GM23338 (cell line): ENCODE results near the gene DHRS2. TPM values are rescaled to one million over a fixed set of nuclear protein-coding genes. Genes with fewer than 3 reads are reported as not detected.

Experiments used
- ATAC-seq: fragments of 200-7000 bp; cut with Tn5 transposase; 3 replicates; pipeline ENCODE4 v1.9.1; 2020
- DNase-seq: peaks from one replicate; pipeline ENCODE4 v3.0.0-alpha.2; 2015; ENCODE audit warnings: low spot score
- H2AFZ ChIP-seq: fragments of 200-600 bp; sonication (generic); 2 replicates; pipeline ENCODE4 v1.8.0; 2016; ENCODE audit warnings: antibody characterized with exemption, mild to moderate bottlenecking, moderate library complexity
- H3F3A ChIP-seq: fragments of 200-600 bp; sonication (generic); replicated peaks from 2 replicates; pipeline ENCODE4 v1.8.0; 2017; ENCODE audit warnings: antibody characterized with exemption, mixed run types, low read depth
- H3K27ac ChIP-seq: fragments of 200-600 bp; sonication (generic); 2 replicates; pipeline ENCODE4 v1.6.1; 2016; ENCODE audit warnings: low read depth
- H3K27me3 ChIP-seq: fragments of 200-600 bp; sonication (generic); 2 replicates; pipeline ENCODE4 v1.8.0; 2016; ENCODE audit warnings: mild to moderate bottlenecking, mixed run types, moderate library complexity; ENCODE audit not compliant: insufficient read depth
- H3K36me3 ChIP-seq: fragments of 200-600 bp; sonication (generic); 2 replicates; pipeline ENCODE4 v1.8.0; 2016; ENCODE audit warnings: mild to moderate bottlenecking; ENCODE audit not compliant: insufficient read depth
- H3K4me1 ChIP-seq: fragments of 200-600 bp; sonication (generic); 2 replicates; pipeline ENCODE4 v1.8.0; 2016; ENCODE audit warnings: mild to moderate bottlenecking, moderate library complexity; ENCODE audit not compliant: insufficient read depth
- H3K4me2 ChIP-seq: fragments of 200-600 bp; sonication (generic); 2 replicates; pipeline ENCODE4 v1.7.1; 2017; ENCODE audit warnings: mixed run types
- H3K4me3 ChIP-seq: fragments of 200-600 bp; sonication (generic); 2 replicates; pipeline ENCODE4 v1.6.1; 2016; ENCODE audit warnings: mixed run types
- H3K79me2 ChIP-seq: fragments of 200-600 bp; sonication (generic); replicated peaks from 2 replicates; pipeline ENCODE4 v1.8.0; 2017; ENCODE audit warnings: mild to moderate bottlenecking; ENCODE audit not compliant: insufficient read depth
- H3K9me2 ChIP-seq: fragments of 200-600 bp; sonication (generic); 2 replicates; pipeline ENCODE4 v1.8.0; 2017; ENCODE audit not compliant: insufficient read depth
- H4K20me1 ChIP-seq: fragments of 200-600 bp; sonication (generic); replicated peaks from 2 replicates; pipeline ENCODE4 v1.8.0; 2017; ENCODE audit warnings: mild to moderate bottlenecking; ENCODE audit not compliant: insufficient read depth
- H3K27ac Mint-ChIP-seq: 2 replicates; pipeline ENCODE4 v1.8.0; 2020; ENCODE audit warnings: inconsistent platforms, mild to moderate bottlenecking, moderate library complexity, mixed read lengths
- H3K27me3 Mint-ChIP-seq: 3 replicates; pipeline ENCODE4 v1.8.0; 2022; ENCODE audit warnings: low read depth, mild to moderate bottlenecking, moderate library complexity, mixed read lengths, inconsistent platforms; ENCODE audit not compliant: insufficient read depth, poor library complexity
- H3K36me3 Mint-ChIP-seq: 3 replicates; pipeline ENCODE4 v1.8.0; 2021; ENCODE audit warnings: low read depth, mild to moderate bottlenecking, inconsistent platforms, moderate library complexity, mixed read lengths
- H3K4me1 Mint-ChIP-seq: 3 replicates; pipeline ENCODE4 v1.8.0; 2020; ENCODE audit warnings: mild to moderate bottlenecking, inconsistent platforms, mixed read lengths
- H3K4me3 Mint-ChIP-seq: 3 replicates; pipeline ENCODE4 v1.8.0; 2021; ENCODE audit warnings: moderate library complexity, mild to moderate bottlenecking, inconsistent platforms, mixed read lengths
- H3K9me3 Mint-ChIP-seq: 3 replicates; pipeline ENCODE4 v1.8.0; 2020; ENCODE audit warnings: moderate library complexity, mild to moderate bottlenecking, inconsistent platforms, mixed read lengths
- EZH2 ChIP-seq: fragments of 200-600 bp; sonication (generic); IDR thresholded peaks from one replicate; pipeline ENCODE4 v1.8.0; 2017; ENCODE audit warnings: antibody characterized with exemption, mild to moderate bottlenecking, low read depth; ENCODE audit not compliant: unreplicated experiment
- JUNB ChIP-seq: IDR thresholded peaks from one replicate; pipeline ENCODE4 v1.6.1; 2016; ENCODE audit warnings: antibody characterized with exemption; ENCODE audit not compliant: unreplicated experiment
- NANOG ChIP-seq: IDR thresholded peaks from 2 replicates; pipeline ENCODE4 v1.6.1; 2016; ENCODE audit warnings: antibody characterized with exemption, borderline replicate concordance
- STAT1 ChIP-seq: IDR thresholded peaks from one replicate; pipeline ENCODE4 v1.6.1; 2016; ENCODE audit warnings: antibody characterized with exemption; ENCODE audit not compliant: unreplicated experiment
- ZNF114 ChIP-seq: fragments of 250-450 bp; sonication (Bioruptor Pico); IDR thresholded peaks from 2 replicates; pipeline ENCODE4 v1.5.0; 2020; ENCODE audit warnings: mild to moderate bottlenecking, moderate library complexity
- ZNF331 ChIP-seq: fragments of 250-450 bp; sonication (Bioruptor Pico); IDR thresholded peaks from 2 replicates; pipeline ENCODE4 v1.5.0; 2020; ENCODE audit warnings: low read depth, mild to moderate bottlenecking, moderate library complexity
- polyA plus RNA-seq: library from polyadenylated mRNA; unstranded; fragments of >200 nt; fragmentation: Nextera tagmentation; extraction: Ambion mirVana; gene quantifications from 2 replicates; pipeline ENCODE4 v1.2.1, GENCODE V29; 2016
- total RNA-seq: library from RNA; depleted of rRNA; stranded (reverse); fragments of >200 nt; shearing (Covaris generic); gene quantifications from 2 replicates; pipeline ENCODE4 v1.2.3, GENCODE V29; 2014
- TF ChIP-seq, protein P1 (sequence below): IDR thresholded peaks from one replicate; pipeline ENCODE4 v1.6.1; 2018; ENCODE audit warnings: antibody characterized with exemption; ENCODE audit not compliant: unreplicated experiment
- TF ChIP-seq, protein P2 (sequence below), 2 experiments: fragments of 200-600 bp in 1 of 2; sonication (generic) in 1 of 2; conservative IDR thresholded peaks; 2 replicates each; pipeline versions ENCODE4 v1.5.1 to v1.6.1; 2016 to 2017; ENCODE audit warnings: antibody characterized with exemption in 2 of 2, low read depth in 2 of 2, mild to moderate bottlenecking in 2 of 2, moderate library complexity in 1 of 2
- TF ChIP-seq, protein P3 (sequence below): fragments of 250-450 bp; sonication (Bioruptor Pico); IDR thresholded peaks from 2 replicates; pipeline ENCODE4 v1.5.0; 2020; ENCODE audit warnings: mild to moderate bottlenecking, moderate library complexity

The DHRS2 gene
- total and polyA plus RNA-seq, 2 experiments from 2014 or later, result 0.42 to 0.48 TPM

DNA sequence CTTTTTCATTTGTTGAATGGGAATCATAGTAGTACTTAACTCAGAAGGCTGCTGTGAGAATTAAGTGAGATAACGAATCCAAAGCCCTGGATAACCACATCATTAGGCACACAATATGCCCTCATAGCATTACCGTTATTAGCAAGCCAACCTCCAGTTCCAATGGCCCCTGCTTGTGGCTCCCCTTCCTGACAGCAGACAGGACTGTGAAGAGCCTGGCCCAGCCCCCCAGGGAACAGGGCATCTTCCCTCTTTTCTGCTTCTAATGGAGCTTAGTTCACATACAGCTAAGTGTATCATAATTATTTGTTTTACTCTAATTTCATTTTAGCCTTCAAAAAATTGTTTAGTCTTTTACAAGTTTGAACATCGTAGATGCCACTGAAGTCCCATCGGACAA, 39.7 kb downstream of the DHRS2 start (continued):
- TF ChIP-seq, protein P1, sequence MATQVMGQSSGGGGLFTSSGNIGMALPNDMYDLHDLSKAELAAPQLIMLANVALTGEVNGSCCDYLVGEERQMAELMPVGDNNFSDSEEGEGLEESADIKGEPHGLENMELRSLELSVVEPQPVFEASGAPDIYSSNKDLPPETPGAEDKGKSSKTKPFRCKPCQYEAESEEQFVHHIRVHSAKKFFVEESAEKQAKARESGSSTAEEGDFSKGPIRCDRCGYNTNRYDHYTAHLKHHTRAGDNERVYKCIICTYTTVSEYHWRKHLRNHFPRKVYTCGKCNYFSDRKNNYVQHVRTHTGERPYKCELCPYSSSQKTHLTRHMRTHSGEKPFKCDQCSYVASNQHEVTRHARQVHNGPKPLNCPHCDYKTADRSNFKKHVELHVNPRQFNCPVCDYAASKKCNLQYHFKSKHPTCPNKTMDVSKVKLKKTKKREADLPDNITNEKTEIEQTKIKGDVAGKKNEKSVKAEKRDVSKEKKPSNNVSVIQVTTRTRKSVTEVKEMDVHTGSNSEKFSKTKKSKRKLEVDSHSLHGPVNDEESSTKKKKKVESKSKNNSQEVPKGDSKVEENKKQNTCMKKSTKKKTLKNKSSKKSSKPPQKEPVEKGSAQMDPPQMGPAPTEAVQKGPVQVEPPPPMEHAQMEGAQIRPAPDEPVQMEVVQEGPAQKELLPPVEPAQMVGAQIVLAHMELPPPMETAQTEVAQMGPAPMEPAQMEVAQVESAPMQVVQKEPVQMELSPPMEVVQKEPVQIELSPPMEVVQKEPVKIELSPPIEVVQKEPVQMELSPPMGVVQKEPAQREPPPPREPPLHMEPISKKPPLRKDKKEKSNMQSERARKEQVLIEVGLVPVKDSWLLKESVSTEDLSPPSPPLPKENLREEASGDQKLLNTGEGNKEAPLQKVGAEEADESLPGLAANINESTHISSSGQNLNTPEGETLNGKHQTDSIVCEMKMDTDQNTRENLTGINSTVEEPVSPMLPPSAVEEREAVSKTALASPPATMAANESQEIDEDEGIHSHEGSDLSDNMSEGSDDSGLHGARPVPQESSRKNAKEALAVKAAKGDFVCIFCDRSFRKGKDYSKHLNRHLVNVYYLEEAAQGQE, result no peak
- no peak for TF ChIP-seq ZNF331 (CRISPR knock-in tag)

DNA sequence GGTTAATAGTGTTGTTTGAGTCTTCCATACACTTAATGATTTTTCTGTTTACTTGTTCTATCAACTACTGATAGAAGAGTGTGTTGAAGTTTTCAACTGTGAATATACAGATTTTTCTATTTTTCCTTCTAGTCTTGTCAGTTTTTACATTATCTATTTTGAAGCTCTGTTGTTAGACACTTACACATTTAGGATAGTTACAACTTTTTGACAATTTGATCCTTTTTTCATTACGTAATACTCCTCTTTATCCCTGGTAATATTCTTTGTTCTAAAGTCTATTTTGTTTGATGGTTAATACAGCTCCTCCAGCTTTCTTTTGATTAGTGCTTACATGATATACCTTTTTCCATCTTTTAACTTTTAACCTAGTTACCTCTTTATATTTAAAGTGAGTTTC, 45.2 kb downstream of the DHRS2 start:
- Histone ChIP-seq H3K4me1 (no peaks in the 10 kb centered on the region), H3K9me2 (0 out of 2 replicates have a peak, but pooled peaks cover 8% of the 10 kb centered on the region), H3K27ac (no peak overlapping the region), H3K27me3 (no peaks in the 10 kb centered on the region), H4K20me1 (no peaks in the 10 kb centered on the region), H3K4me2 (no peak overlapping the region), H3K36me3 (no peaks in the 10 kb centered on the region), H2AFZ (no peak overlapping the region), H3F3A (no peaks in the 10 kb centered on the region), H3K79me2 (no peaks in the 10 kb centered on the region), H3K4me3 (no peak overlapping the region)
- no peaks in the 10 kb centered on the region for H3K36me3 Mint-ChIP-seq
- H3K4me1 Mint-ChIP-seq, result no peaks in the 10 kb centered on the region
- H3K27ac Mint-ChIP-seq, result no peak overlapping the region
- H3K27me3 Mint-ChIP-seq, result no peaks in the 10 kb centered on the region
- no peak for DNase-seq
- no peak for TF ChIP-seq ZNF114
- TF ChIP-seq NANOG, result no peak
- TF ChIP-seq STAT1, result no peak
- TF ChIP-seq, protein P2, sequence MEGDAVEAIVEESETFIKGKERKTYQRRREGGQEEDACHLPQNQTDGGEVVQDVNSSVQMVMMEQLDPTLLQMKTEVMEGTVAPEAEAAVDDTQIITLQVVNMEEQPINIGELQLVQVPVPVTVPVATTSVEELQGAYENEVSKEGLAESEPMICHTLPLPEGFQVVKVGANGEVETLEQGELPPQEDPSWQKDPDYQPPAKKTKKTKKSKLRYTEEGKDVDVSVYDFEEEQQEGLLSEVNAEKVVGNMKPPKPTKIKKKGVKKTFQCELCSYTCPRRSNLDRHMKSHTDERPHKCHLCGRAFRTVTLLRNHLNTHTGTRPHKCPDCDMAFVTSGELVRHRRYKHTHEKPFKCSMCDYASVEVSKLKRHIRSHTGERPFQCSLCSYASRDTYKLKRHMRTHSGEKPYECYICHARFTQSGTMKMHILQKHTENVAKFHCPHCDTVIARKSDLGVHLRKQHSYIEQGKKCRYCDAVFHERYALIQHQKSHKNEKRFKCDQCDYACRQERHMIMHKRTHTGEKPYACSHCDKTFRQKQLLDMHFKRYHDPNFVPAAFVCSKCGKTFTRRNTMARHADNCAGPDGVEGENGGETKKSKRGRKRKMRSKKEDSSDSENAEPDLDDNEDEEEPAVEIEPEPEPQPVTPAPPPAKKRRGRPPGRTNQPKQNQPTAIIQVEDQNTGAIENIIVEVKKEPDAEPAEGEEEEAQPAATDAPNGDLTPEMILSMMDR (conservative IDR thresholded peaks at IDR 0.05; ENCODE audit: low read depth in 2 of 2), result no peak
- TF ChIP-seq, protein P3, sequence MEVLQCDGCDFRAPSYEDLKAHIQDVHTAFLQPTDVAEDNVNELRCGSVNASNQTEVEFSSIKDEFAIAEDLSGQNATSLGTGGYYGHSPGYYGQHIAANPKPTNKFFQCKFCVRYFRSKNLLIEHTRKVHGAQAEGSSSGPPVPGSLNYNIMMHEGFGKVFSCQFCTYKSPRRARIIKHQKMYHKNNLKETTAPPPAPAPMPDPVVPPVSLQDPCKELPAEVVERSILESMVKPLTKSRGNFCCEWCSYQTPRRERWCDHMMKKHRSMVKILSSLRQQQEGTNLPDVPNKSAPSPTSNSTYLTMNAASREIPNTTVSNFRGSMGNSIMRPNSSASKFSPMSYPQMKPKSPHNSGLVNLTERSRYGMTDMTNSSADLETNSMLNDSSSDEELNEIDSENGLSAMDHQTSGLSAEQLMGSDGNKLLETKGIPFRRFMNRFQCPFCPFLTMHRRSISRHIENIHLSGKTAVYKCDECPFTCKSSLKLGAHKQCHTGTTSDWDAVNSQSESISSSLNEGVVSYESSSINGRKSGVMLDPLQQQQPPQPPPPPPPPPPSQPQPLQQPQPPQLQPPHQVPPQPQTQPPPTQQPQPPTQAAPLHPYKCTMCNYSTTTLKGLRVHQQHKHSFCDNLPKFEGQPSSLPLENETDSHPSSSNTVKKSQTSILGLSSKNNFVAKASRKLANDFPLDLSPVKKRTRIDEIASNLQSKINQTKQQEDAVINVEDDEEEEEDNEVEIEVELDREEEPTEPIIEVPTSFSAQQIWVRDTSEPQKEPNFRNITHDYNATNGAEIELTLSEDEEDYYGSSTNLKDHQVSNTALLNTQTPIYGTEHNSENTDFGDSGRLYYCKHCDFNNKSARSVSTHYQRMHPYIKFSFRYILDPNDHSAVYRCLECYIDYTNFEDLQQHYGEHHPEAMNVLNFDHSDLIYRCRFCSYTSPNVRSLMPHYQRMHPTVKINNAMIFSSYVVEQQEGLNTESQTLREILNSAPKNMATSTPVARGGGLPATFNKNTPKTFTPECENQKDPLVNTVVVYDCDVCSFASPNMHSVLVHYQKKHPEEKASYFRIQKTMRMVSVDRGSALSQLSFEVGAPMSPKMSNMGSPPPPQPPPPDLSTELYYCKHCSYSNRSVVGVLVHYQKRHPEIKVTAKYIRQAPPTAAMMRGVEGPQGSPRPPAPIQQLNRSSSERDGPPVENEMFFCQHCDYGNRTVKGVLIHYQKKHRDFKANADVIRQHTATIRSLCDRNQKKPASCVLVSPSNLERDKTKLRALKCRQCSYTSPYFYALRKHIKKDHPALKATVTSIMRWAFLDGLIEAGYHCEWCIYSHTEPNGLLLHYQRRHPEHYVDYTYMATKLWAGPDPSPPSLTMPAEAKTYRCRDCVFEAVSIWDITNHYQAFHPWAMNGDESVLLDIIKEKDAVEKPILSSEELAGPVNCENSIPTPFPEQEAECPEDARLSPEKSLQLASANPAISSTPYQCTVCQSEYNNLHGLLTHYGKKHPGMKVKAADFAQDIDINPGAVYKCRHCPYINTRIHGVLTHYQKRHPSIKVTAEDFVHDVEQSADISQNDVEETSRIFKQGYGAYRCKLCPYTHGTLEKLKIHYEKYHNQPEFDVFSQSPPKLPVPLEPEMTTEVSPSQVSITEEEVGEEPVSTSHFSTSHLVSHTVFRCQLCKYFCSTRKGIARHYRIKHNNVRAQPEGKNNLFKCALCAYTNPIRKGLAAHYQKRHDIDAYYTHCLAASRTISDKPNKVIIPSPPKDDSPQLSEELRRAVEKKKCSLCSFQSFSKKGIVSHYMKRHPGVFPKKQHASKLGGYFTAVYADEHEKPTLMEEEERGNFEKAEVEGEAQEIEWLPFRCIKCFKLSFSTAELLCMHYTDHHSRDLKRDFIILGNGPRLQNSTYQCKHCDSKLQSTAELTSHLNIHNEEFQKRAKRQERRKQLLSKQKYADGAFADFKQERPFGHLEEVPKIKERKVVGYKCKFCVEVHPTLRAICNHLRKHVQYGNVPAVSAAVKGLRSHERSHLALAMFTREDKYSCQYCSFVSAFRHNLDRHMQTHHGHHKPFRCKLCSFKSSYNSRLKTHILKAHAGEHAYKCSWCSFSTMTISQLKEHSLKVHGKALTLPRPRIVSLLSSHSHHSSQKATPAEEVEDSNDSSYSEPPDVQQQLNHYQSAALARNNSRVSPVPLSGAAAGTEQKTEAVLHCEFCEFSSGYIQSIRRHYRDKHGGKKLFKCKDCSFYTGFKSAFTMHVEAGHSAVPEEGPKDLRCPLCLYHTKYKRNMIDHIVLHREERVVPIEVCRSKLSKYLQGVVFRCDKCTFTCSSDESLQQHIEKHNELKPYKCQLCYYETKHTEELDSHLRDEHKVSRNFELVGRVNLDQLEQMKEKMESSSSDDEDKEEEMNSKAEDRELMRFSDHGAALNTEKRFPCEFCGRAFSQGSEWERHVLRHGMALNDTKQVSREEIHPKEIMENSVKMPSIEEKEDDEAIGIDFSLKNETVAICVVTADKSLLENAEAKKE (CRISPR knock-in tag), result no peak
- TF ChIP-seq EZH2, result no peak
- TF ChIP-seq JUNB, result no peak
- no peak overlapping the region for H3K4me3 Mint-ChIP-seq
- H3K9me3 Mint-ChIP-seq, result no peaks in the 10 kb centered on the region
- no peak for ATAC-seq
